ENCODE results near the gene TIMM22. TPM values are rescaled to one million over a fixed set of nuclear protein-coding genes. Genes with fewer than 3 reads are reported as not detected.
"Not testable (repeated sequence)": the region's sequence is repeated elsewhere in the genome, so short reads cannot be mapped to it uniquely, and the experiment has no call there.

Gene TIMM22
- polyA plus RNA-seq (ENCODE audit: insufficient read length in 3 of 3) = 10 to 100 TPM; 14.9 TPM

DNA sequence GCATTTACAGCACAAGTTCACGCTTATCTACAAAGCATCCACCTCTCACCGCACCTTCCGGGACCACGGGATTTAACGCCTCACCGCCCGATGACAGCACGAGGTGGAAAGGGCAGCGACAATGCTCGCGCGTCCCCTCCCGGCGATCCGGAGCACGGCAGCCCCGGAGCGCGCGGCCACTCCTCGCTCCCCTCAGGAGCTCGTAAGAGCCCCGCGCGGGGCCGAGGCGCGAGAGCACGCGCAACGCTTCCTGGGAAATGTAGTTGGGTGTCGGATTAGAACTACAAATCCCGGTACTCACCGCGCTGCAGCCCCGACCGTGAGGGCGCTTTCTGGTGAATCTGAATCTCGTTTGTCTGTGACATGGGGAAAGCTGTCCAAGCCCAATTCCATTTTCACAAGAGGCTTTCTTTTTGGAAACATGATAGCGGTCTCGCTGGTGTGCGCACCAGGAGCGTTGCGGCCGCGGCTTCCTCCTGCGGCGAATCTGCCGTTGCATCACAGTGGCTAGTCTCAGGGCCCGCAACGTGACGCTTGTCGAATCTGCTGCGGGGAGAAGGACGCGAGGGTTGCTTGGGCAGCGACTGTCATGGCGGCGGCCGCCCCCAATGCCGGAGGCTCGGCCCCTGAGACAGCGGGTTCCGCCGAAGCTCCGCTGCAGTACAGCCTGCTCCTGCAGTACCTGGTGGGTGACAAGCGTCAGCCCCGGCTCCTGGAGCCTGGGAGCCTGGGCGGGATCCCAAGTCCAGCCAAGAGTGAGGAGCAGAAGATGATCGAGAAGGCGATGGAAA, at the start of gene TIMM22:
Gene TIMM22, plus strand, starts transcription at position 576 of the 791 bp plus-strand sequence. Its CDS starts 14 bp downstream, at position 590.
- peak; percentile 94 to 99 (median 97) for DNase-seq (ENCODE audit: low read depth in 3 of 3, low spot score in 2 of 3)

DNA sequence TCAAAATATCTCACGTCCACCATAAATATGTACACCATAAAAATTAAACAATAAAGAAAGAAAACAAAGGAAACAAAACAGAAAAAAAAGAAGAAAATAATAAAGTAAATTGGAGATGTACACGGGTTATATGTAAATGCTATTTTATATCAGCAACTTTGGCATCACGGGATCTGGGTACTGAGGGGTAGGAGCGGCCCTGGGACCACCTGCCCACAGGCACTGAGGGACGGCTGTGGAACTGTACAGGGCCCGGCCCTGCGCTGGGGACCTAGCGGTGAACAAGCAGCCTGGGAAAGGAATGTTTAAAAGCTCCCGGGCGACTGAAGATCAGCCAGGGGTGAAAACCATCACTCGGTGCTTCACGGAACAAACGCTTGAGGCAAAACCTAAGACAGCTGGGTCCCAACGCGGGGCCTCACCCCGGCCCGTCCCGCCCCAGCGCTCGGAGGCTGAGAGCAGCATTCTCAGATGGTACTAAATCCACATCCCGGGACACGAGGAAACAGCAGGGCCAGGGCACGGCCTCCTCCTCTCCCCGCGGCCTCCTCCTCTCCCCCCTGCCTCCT, 48.6 kb upstream of the TIMM22 start:
- DNase-seq (ENCODE audit: low read depth in 3 of 3, low spot score in 2 of 3) = no peak

GRCh38 chr17:949623-950303, 47.2 kb upstream of the TIMM22 start:
- DNase-seq (ENCODE audit: low read depth in 3 of 3, low spot score in 2 of 3) = no peak

DNA sequence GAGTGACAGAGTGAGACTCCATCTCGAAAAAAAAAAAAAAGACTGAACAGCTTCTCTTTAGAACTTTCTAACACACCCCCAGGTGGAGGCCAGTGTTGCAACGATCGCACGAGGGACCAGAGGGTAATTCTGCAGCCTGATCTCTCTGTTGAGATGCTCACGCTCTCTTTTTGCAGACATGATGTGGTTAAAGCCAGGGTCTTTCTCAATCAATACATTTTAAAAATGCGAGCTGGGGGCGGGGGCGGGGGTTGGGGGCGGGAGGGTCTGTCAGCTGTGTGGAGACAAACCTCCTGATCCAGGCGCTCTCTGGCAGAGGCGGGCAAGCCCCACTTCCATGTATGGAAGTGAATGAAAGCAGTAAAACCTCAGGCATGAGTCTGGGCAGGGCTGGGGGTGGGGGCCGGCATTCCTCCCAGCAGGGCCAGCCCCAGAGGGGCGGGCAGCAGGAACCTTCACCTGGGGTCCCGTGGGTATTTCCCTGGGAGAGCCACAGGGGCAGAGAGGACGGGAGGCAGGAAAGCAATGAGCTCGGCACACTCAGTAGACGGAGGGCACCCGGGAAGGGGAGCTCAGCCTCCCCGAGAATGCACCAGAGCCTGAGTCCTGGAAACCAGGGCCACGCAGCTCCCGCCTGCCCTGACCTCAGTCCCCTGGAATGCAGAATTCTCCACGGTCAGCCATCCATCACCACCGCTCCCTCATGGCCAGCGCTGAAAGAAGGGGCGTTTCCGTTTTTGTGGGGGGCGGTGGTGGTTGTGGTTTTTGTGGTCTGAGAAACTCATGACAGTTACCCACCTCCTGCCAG, 45.4 kb upstream of the TIMM22 start:
- DNase-seq (ENCODE audit: low read depth in 3 of 3, low spot score in 2 of 3) = peak in 1 of 3 donors; percentile 78

DNA sequence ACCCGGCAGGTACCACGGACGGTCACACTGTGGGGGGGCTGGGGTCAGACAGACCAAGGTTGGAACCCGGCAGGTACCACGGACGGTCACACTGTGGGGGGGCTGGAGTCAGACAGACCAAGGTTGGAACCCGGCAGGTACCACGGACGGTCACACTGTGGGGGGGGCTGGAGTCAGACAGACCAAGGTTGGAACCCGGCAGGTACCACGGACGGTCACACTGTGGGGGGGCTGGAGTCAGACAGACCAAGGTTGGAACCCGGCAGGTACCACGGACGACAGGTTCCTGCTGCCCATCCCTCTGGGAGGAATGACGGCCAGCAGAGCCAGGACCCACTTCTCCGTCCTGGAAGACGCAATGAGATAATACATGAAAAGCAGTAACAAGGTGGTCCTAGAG, 44.3 kb upstream of the TIMM22 start:
- not testable (repeated sequence) for DNase-seq (ENCODE audit: low read depth in 3 of 3, low spot score in 2 of 3)

GRCh38 chr17:953767-954166, 43.2 kb upstream of the TIMM22 start:
- no peak for DNase-seq (ENCODE audit: low read depth in 3 of 3, low spot score in 2 of 3)

DNA sequence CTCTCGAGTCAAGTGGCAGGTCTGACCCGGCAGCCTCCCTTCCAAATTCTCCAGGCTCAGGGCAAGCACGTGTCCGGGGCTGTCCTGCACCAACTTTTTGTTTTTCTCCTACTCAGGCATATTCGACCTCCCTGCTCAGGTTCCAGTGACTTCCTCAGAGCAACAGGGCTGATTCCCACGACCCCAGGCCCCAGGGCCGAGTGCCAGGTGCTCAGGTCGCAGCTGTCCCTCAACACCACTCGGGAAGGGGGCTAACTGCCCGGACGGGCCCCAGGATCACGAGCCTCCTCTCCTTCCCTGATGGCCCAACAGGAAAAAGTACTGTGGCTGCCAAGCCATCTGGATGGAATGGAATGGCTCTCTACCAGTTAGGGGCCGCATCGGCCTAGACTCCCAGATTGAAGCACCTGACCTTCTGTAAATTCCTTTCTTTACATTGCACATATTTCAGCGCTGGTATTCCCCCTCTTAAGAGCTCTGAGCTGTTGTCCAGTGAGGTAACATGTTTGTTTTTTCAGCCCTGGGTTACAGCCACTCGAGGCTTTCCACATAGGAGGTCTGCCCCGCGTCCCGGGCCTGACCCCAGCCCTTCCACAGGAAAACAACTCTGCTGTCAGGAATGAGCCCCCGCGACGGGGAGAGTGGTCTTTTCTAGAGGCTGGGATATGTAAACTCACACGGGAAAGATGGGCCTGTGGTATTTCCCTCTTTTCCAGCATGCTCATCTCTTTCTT, 42.3 kb upstream of the TIMM22 start:
- no peak for DNase-seq (ENCODE audit: low read depth in 3 of 3, low spot score in 2 of 3)

DNA sequence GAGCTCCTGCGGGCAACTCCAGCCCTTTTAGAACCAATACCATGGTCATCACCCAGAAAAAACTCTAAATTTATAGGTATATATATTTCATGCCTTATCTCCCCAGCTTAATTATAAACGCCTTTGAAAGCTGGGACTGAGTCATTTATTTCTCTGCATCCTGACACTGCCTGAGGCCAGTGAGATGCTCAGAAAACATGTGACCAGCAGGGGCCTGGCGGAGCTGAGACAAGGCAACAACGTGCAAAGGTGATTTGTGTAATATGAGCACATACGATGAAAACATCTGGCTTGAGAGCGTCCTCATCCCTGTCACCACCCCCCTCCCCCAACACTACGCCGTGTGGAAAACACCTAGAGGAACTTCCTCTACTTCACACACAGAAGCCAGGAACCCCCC, 40.0 kb upstream of the TIMM22 start:
- no peak for DNase-seq (ENCODE audit: low read depth in 3 of 3, low spot score in 2 of 3)

DNA sequence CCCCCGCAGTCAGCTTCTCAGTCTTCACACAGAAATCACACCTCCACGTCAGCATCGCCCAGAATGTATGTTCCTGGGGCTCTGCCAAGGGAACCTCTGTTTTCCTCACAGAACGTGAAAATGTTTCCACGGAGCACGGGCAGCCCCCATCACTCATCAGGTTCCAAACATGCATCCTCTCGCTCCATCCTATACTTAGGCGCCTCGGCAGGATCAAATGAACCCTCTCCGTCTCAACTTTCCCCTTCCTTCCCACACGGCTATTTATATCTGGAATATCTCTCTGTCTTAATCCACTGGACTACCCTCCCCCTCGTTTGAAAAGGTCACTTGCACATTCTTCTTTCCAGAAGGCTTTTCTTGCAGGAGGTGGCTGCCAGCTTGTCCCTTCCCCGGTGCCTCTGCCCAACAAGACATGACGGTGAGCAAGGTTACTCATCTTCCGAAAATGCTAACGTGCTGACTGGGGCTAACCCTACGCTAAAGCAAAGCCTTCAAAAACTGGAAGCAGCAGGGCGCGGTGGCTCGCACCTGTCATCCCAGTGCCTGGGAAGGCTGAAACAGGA, 39.0 kb upstream of the TIMM22 start:
- DNase-seq (ENCODE audit: low read depth in 3 of 3, low spot score in 2 of 3) = no peak

DNA sequence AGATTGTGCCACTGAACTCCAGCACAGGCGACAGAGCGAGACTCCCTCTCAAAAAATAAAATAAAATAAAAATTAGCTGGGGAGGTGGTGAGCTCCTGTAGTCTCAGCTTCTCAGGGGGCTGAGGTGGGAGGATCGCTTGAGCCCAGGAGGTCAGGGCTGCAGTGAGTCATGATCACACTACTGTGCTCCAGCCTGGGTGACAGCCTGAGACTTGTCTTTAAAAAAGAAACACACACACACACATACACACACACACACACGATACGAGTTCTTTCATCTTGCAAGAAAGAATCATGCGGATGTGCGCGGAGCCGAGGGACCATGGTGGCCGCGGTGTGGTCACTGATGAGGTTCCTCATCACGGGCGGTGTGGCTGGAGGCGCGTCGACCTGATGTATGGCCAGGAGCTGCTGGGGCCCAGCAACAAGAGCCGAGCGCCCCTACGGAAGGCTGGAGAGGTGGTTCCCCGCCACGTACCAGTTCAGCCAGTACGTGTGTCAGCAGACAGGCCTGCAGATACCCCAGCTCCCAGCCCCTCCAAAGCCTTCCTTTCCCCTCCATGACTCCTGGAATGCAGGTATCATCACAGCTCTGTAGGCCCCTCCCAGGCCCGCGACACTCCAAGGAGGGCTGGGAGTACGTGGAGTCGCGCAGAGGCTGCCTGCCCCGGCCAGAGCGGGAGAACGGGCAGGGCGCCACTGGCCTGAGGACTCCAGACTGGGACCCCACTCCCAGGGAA, 38.0 kb upstream of the TIMM22 start:
- DNase-seq (ENCODE audit: low read depth in 3 of 3, low spot score in 2 of 3) = no peak

DNA sequence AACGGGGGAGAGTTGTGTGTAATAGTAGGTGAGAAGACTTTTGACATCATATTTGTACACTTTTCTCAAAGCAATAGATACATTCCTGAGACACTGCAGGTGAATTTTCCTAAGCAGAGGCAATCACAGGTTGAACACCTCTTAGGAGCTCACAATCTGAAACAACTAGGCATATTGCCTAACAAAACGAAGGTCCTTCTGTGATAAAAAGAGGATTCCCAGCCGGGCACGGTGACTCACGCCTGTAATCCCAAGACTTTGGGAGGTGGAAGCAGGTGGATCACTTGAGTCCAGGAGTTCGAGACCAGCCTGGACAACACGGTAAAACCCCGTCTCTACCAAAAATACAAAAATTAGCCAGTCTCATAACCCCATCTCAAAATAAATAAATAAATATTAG, 34.8 kb upstream of the TIMM22 start:
- DNase-seq (ENCODE audit: low read depth in 3 of 3, low spot score in 2 of 3) = no peak

DNA sequence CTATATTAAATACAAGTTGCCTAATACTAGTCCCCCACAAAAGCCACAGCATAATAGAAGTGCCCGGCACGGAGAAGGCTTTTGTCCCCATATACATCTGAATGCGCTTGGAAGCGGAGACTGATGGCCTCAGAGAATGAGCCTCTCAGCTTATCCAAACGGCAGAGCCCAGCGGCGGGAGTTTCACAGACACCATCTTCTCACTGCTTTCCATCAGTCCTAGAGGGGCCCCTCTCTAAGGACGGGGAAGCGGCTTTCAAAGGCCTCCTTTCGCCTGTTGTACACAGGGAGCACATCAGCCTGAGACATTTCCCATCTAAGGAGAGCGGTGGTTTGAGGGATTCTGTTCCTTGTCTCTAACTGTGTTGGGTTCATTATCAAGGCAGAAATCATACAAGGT, 34.3 kb upstream of the TIMM22 start:
- no peak for DNase-seq (ENCODE audit: low read depth in 3 of 3, low spot score in 2 of 3)

GRCh38 chr17:964876-965275, 32.1 kb upstream of the TIMM22 start:
- no peak for DNase-seq (ENCODE audit: low read depth in 3 of 3, low spot score in 2 of 3)

DNA sequence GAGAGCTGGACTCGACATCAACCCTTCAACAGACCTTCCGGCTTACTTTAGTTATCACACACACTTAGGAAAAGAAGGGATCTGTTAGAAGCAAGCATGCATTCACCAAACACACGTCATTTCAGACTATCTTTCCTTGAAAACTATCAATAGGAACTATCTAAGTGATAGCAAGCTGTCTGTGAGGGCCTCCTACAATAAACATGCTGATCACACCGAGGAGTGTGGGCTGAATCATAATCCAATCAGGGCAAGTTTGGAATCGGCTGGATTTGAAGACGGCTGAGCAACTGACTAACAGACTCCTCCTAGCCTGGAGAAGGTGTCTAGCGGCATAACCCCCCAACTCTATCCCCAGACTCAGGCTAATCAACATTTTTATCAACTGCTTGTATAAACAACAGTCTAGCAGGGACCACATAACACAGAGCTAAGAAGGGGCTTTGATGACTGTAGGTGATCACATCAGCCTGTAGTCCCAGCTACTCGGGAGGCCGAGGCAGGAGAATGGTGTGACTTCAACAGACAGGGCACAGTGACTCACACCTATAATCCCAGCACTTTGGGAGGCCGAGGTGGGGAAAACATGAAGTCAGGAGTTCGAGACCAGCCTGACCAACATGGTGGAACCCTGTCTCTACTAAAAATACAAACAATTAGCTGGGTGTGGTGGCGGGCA, 31.5 kb upstream of the TIMM22 start:
- no peak for DNase-seq (ENCODE audit: low read depth in 3 of 3, low spot score in 2 of 3)

GRCh38 chr17:967122-967521, 29.8 kb upstream of the TIMM22 start:
- DNase-seq (ENCODE audit: low read depth in 3 of 3, low spot score in 2 of 3) = no peak

GRCh38 chr17:968812-969730, 27.9 kb upstream of the TIMM22 start:
- no peak for DNase-seq (ENCODE audit: low read depth in 3 of 3, low spot score in 2 of 3)

GRCh38 chr17:969811-970355, 27.0 kb upstream of the TIMM22 start:
- no peak for DNase-seq (ENCODE audit: low read depth in 3 of 3, low spot score in 2 of 3)

Data from right renal cortex interstitium (tissue), 3 donors.